CD14-positive monocyte (primary cell): ENCODE measurements around the gene SIRPB1. TPM values are rescaled to one million over a fixed set of nuclear protein-coding genes. Genes with fewer than 3 reads are reported as not detected.

ENCODE experiments used
- polyA plus RNA-seq, 3 donors: library from polyadenylated mRNA; depleted of rRNA in 1 of 3; unstranded in 2 of 3; stranded (reverse) in 1 of 3; fragments of 300-500 nt in 2 of 3; fragments of >200 nt in 1 of 3; fragmentation: Illumina TruSeq in 2 of 3; gene quantifications; 1 replicate in 2 of 3; 2 replicates in 1 of 3; pipeline ENCODE4 v1.2.3, GENCODE V29; 2012 to 2021
- small RNA-seq: library from RNA; depleted of rRNA; stranded (forward); fragments of <200 nt; gene quantifications from one replicate; pipeline ENCODE3, GENCODE V24; 2012; ENCODE audit warnings: low read depth; ENCODE audit not compliant: insufficient read length

SIRPB1 gene
- polyA plus RNA-seq, 3 donors, result 132 to 437 (median 137) TPM

Small RNAs within 50 kb of the gene (small RNA-seq; reads per million reads assigned to genes)
- gene RN7SL561P, result not detected

Other genes starting within 250 kb of the SIRPB1 start
- 100 to 1,000 TPM; 155 to 268 (median 194) TPM for gene FKBP1A, start 227.0 kb downstream of the SIRPB1 start, polyA plus RNA-seq
- gene NSFL1C, start 153.2 kb downstream of the SIRPB1 start, polyA plus RNA-seq, result 10 to 100 TPM; 52.8 to 80.8 (median 56.8) TPM
- gene SIRPB2, start 128.6 kb downstream of the SIRPB1 start, polyA plus RNA-seq, result 100 to 1,000 TPM in 1 of 3 donors, 10 to 100 TPM in 2; 81.5 to 174 (median 92.8) TPM
- 10 to 100 TPM in 2 of 3 donors, 1 to 10 TPM in 1; 3.9 to 13.0 (median 12.0) TPM for gene SIRPD, start 62.3 kb downstream of the SIRPB1 start, polyA plus RNA-seq
- gene SIRPG, start 37.8 kb upstream of the SIRPB1 start, polyA plus RNA-seq, result under 1 TPM; 0.15 to 0.52 (median 0.51) TPM